Stimulated activated effector memory CD8-positive, alpha-beta T cell treated with anti-CD3 and anti-CD28 coated beads, Interleukin-12 subunit alpha, Interleukin-12 subunit beta, amount 100 ng/mL, for 72 hours (primary cell): ENCODE results near the gene C1R.

Experiments used
- ATAC-seq: fragments of 150-1000 bp; cut with Tn5 transposase; 2 replicates; pipeline ENCODE4 v1.10.0; 2021
- DNase-seq, 2 donors: peaks; one replicate each; pipeline ENCODE4 v3.0.0; 2021 to 2022; ENCODE audit warnings: low spot score in 2 of 2
- H3K27ac Mint-ChIP-seq: one replicate; pipeline ENCODE4 v1.8.0; 2022; ENCODE audit warnings: mild to moderate bottlenecking, mixed read lengths
- H3K36me3 Mint-ChIP-seq: one replicate; pipeline ENCODE4 v1.8.0; 2022; ENCODE audit warnings: mild to moderate bottlenecking, mixed read lengths
- H3K4me1 Mint-ChIP-seq: one replicate; pipeline ENCODE4 v1.8.0; 2022; ENCODE audit warnings: mixed read lengths
- H3K4me3 Mint-ChIP-seq: one replicate; pipeline ENCODE4 v1.8.0; 2022; ENCODE audit warnings: mild to moderate bottlenecking, mixed read lengths
- H3K9me3 Mint-ChIP-seq: one replicate; pipeline ENCODE4 v1.8.0; 2022; ENCODE audit warnings: mixed read lengths

The C1R gene

DNA sequence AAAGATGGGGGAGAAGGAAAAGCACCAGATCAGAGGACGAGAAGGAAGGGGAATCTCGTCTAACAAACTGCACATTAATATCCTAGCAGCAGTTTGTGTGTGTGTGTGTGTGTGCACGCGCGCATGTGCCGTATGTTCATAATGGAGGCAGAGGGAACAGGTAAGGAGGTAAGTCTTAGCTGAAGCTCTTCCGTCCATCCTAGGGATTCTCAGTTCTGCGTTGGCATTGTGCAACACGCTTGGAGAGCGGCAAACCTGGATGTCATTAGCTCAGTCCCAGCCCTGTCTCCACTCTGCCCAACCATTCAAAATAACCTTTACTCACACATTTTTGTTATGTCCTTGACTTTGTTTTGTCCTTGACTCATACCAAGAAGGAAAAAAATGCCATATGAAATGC lies 1.6 kb upstream of the C1R start:
- Mint-ChIP-seq H3K27ac (no peak overlapping the region), H3K36me3 (peaks cover 17% of the 10 kb centered on the region), H3K4me1 (peaks cover 9% of the 10 kb centered on the region), H3K4me3 (no peak overlapping the region), H3K9me3 (no peaks in the 10 kb centered on the region)
- no peak for DNase-seq
- no peak for ATAC-seq

DNA sequence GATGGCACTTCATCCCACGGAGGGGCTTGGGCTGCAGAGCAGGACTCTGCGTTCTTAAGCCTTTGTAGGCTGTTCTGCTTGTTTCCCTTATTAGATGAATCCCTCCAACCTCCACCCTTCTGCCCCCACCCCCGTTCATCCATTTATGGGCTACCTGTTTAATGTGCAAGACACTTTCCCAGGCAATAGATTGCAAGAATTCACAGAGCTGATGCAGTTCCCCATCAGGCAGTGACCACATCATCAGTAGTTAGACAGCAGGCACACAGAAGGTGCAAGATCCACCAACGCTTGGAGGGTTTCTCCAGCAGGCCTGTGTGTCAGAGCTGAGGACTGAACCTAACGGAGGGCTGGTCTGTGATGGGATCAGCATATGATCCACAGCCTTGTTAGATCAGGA lies 1.2 kb upstream of the C1R start:
- peaks cover 9% of the 10 kb centered on the region for H3K4me1 Mint-ChIP-seq

DNA sequence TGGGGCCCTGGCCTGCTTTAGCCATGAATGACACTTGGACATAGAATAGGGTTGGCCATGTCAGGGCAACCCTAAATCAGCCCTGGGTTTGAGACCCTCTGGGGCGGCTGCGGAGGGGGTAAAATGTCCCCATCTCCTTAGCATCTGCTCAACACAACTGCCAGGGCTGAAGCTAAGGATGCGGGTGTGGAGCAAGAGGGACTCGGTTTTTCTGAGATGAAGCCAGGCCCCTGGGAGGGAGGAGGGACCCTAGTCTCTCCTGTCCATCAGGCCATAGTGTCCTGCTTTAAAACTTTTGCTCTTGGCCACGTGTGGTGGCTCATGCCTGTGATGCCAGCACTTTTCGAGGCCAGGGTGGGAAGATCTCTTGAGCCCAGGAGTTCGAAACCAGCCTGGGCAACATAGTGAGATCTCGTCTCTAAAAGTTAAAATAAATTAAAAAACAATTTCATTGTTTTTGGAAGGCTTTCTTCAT lies 778 bp upstream of the C1R start:
- H3K4me1 Mint-ChIP-seq = peaks cover 9% of the 10 kb centered on the region
- peaks cover 8% of the 10 kb centered on the region for H3K36me3 Mint-ChIP-seq
- DNase-seq = no peak
- ATAC-seq = no peak
- no peak overlapping the region for H3K27ac Mint-ChIP-seq
- no peaks in the 10 kb centered on the region for H3K9me3 Mint-ChIP-seq
- H3K4me3 Mint-ChIP-seq = no peak overlapping the region

More for the DNA sequence above, 1.2 kb upstream of the C1R start:
- H3K4me3 Mint-ChIP-seq = no peak overlapping the region
- ATAC-seq = no peak
- DNase-seq = no peak
- peaks cover 12% of the 10 kb centered on the region for H3K36me3 Mint-ChIP-seq
- H3K27ac Mint-ChIP-seq = no peak overlapping the region
- H3K9me3 Mint-ChIP-seq = no peaks in the 10 kb centered on the region

DNA sequence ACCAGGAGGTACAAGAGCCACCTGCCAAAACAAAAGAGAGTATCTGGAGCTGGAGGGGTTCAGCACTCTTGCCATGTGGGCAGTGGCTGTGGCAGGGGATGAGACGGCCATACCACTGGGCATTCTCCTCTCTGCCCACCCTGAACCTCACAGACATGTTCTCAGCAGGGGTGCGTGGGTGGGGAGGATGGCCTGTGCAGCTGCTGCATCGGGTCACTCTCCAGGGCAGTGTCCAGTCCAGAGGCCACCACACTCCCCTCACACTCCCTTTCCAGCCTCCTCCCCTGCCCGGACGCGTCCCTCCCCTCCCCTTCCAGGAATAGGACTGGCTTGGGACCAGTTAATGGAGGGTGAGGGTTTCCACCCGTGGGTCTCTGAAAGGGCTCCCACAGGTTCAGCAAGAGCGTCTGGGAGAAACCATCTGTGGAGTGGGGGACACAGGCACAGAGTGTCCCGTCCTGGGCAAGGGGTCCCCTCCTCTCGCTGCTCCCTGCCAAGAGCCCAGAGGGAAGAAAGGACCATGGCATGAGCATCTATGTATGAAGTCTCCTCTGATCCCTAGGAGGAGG lies 501 bp downstream of the C1R start:
- H3K27ac Mint-ChIP-seq = peak overlapping the region; percentile 83
- H3K4me3 Mint-ChIP-seq = peak overlapping the region; percentile 70
- H3K4me1 Mint-ChIP-seq = peaks cover 9% of the 10 kb centered on the region
- no peak for DNase-seq
- H3K9me3 Mint-ChIP-seq = no peaks in the 10 kb centered on the region
- peaks cover 6% of the 10 kb centered on the region for H3K36me3 Mint-ChIP-seq
- ATAC-seq = peak; percentile 5

DNA sequence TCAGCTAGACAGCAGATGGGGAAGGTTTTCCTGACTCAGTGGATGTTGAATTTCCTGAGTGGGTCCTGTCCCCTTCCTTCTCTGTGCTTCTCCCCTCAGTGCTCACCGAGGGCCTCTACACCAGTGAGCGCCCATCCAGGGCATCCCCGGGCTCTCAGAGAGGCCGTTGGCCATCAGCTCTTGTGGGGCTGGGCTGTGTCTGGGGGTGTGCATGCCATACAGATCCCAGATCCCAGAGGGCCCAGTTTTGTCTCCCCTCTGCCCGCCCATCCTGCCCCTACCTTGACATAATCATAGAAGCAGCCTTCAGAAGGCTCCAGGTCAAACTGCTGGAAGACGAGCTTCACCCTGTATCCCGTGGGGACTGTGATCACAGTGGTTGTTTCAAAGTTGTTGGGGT lies 1.1 kb downstream of the C1R start:
- DNase-seq (no peak), ATAC-seq (no peak)
- H3K4me1 Mint-ChIP-seq = peaks cover 9% of the 10 kb centered on the region
- peaks cover 6% of the 10 kb centered on the region for H3K36me3 Mint-ChIP-seq
- peak overlapping the region; percentile 83 for H3K27ac Mint-ChIP-seq
- H3K4me3 Mint-ChIP-seq = peak overlapping the region; percentile 70
- no peaks in the 10 kb centered on the region for H3K9me3 Mint-ChIP-seq

DNA sequence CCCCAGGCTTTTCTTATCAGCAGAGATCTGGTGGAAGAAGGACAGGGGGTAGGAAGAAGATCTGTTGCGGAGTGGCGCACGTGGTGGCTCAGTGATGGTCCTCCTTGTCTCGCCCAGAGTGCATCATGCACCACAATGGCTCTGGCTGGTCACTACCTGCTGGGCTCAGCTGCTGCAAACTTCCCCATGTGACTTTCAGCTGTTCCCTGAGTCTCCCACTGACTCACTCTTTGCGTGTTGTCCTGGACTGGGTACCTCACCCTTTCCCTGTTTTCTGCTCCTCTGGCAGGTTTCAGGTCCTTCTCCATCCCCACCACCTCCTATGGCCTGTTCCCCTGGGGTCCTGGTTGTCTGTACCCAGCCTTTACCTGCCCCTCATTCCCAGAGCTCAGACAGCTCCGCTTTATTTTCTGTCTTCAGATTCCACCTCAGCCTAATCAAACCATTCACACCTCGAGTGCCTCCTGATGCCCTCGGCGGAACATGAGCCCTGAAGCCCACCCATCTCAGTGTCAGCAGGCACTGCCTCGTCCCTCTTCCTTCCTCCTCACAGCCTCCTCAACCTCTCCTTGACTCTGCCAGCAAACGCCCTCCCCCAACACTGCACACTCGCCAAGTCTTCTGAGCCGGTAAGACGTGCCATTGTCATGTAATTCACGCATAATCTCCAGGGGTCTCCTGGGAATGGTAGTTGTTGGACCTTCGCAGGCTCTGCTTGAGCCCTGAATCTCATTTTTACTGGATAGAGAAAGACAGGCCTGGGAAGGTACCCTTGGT lies 1.8 kb downstream of the C1R start:
- DNase-seq (no peak), ATAC-seq (no peak)
- no peak overlapping the region for H3K27ac Mint-ChIP-seq
- no peaks in the 10 kb centered on the region for H3K9me3 Mint-ChIP-seq
- H3K36me3 Mint-ChIP-seq = peaks cover 4% of the 10 kb centered on the region
- H3K4me1 Mint-ChIP-seq = peaks cover 9% of the 10 kb centered on the region
- H3K4me3 Mint-ChIP-seq = no peak overlapping the region

DNA sequence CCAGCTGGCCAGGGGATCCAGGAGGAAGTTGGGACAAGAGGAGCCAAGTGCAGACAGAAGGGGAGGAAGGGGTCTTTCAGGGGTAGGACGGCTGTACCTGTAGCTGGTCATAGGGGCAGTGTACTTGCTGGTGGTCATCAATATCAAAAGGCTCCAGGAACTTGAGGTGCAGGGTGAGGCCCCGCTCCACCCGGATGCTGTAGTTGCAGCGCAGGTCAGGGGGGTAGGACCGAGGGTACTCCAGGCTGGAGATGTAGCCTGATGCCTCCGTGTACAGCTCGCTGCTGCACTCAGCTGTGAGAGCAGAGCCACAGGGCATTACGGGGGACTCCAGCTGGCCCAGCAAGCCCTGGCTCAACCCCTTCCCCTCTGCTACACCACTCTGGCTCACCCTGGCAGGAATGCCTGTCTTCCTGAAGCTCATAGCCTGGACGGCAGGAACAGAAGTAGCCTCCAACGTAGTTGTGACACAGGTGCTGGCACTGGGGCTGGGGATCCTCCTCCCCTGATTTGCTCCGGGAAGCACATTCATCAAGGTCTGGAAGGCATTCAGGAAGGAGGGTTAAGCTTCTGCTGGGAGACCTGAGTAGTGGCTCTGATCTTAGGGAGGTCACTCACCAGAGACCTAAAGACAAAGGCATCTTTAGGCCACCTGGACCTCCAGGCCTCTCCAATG lies 2.9 kb downstream of the C1R start:
- no peaks in the 10 kb centered on the region for H3K9me3 Mint-ChIP-seq
- H3K4me1 Mint-ChIP-seq = peaks cover 9% of the 10 kb centered on the region
- H3K36me3 Mint-ChIP-seq = no peaks in the 10 kb centered on the region
- DNase-seq (no peak), ATAC-seq (no peak)
- H3K27ac Mint-ChIP-seq = no peak overlapping the region
- no peak overlapping the region for H3K4me3 Mint-ChIP-seq

DNA sequence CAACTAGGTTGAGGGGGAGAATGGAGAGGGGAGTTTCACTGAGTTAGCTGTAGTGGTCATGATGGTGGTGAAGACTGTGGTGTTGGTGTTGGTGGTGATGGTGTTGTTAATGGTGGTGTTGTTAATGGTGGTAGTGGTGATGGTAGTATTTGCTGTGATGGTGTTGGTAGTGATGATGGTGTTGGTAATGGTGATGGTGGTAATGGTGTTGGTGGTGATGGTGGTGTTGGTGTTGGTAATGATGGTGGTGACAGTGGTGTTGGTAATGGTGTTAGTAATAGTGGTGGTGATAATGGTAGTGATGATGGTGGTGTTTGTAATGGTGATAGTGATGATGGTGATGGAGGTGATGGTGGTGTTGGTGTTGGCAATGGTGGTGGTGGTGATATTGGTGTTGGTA lies 9.1 kb downstream of the C1R start:
- H3K27ac Mint-ChIP-seq = peak overlapping the region; percentile 20
- H3K4me1 Mint-ChIP-seq = peaks cover 6% of the 10 kb centered on the region
- H3K9me3 Mint-ChIP-seq = peaks cover 5% of the 10 kb centered on the region
- no peak overlapping the region for H3K4me3 Mint-ChIP-seq
- peaks cover 8% of the 10 kb centered on the region for H3K36me3 Mint-ChIP-seq
- DNase-seq (no peak), ATAC-seq (no peak)

DNA sequence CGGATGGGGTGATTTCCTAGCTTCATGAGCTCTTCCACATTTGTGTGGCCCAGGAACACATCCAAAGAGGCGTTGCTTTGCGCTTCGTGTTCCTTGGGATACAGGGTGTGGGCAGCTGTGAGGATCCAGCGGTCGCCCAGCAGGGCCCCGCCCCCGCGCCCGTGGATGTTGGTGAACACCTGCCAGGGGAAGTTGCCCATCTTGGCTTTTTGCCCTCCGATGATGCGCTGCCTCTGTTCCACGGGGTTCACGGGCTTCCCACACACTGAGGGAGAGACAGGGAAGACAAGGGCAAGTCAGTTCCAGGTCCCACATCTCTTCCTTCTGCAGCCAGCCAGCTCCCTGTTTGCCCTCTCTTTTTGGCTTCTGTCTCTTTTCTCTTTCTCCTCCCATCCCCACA lies 11.2 kb downstream of the C1R start:
- H3K4me1 Mint-ChIP-seq = peaks cover 7% of the 10 kb centered on the region
- H3K4me3 Mint-ChIP-seq = no peak overlapping the region
- H3K9me3 Mint-ChIP-seq = peaks cover 5% of the 10 kb centered on the region
- no peak overlapping the region for H3K27ac Mint-ChIP-seq
- ATAC-seq (no peak), DNase-seq (no peak)
- H3K36me3 Mint-ChIP-seq = peaks cover 8% of the 10 kb centered on the region

DNA sequence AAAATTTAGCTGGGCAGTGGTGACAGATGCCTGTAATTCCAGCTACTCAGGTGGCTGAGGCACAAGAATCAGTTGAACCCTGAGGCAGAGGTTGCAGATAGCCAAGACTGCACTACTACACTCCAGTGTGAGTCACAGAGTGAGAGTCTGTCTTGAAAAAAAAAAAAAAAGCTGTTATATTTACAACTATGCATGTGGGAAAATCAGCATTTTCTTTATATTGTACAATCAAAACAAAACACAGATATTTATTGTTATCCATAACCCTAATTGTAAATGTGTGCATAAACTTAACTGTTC lies 12.5 kb downstream of the C1R start:
- Mint-ChIP-seq H3K4me1 (peaks cover 17% of the 10 kb centered on the region), H3K9me3 (peaks cover 5% of the 10 kb centered on the region), H3K4me3 (no peak overlapping the region), H3K36me3 (peaks cover 8% of the 10 kb centered on the region), H3K27ac (no peak overlapping the region)
- no peak for DNase-seq
- no peak for ATAC-seq

DNA sequence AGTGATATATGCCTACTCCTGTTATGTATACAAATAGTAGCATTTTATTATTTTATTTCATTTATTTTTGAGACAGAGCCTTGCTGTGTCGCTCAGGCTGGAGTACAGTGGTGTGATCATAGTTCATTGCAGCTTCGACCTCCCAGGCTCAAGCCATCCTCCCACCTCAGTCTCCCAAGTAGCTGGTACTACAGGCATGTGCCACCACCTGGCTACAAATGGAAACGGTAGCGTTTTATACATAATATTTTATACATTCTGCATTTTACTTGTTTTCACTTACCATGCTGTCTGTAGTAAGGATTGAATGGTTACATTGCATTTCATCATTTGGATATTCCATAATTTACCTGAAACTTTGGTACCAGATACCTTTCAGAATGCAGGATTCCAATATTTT lies 14.1 kb downstream of the C1R start:
- Mint-ChIP-seq H3K4me1 (peaks cover 14% of the 10 kb centered on the region), H3K36me3 (peaks cover 3% of the 10 kb centered on the region), H3K27ac (no peak overlapping the region), H3K4me3 (no peak overlapping the region), H3K9me3 (peaks cover 3% of the 10 kb centered on the region)
- ATAC-seq = no peak
- no peak for DNase-seq

DNA sequence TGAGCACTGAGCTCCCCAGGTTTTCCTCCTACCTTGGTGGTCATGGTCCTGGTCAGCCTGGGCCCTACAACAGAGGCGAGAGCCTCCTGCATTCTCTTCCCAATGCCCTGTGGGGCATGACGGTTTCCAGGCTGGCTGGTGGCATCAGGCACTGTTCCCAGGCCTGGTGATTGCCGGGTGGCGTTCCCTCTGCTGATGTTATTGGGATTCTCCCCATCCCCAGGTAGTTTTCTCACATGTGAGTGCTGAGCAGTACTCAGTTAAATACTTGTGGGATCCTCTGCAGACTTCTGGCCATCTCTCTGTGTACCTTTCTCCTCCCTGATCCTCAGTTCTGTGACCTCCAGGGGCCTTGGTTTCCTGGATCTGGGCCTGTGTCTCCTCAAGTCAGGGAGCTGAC lies 15.8 kb downstream of the C1R start:
- H3K36me3 Mint-ChIP-seq = no peaks in the 10 kb centered on the region
- no peak overlapping the region for H3K27ac Mint-ChIP-seq
- no peaks in the 10 kb centered on the region for H3K9me3 Mint-ChIP-seq
- peaks cover 11% of the 10 kb centered on the region for H3K4me1 Mint-ChIP-seq
- H3K4me3 Mint-ChIP-seq = no peak overlapping the region
- DNase-seq (no peak), ATAC-seq (no peak)

DNA sequence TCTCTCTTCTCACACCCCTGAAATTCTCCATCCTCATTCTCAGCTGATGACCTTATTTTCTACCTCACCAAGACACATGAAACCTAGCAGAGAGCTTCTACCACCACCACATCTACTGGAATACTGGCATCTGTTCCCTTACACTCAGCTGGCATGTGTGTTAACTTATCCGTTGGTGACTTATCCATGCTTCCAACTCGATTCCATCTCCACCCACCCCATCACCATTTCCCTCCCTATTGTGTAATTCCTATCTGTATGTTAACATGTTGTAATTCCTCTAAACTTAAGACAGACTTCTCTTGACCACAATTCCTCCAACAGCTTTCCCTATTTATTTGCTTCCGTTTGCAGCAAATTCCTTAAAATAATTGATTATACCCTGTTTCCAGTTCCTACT lies 16.3 kb downstream of the C1R start:
- Mint-ChIP-seq H3K4me3 (no peak overlapping the region), H3K9me3 (no peaks in the 10 kb centered on the region), H3K4me1 (peaks cover 11% of the 10 kb centered on the region), H3K27ac (peak overlapping the region; percentile 45), H3K36me3 (no peaks in the 10 kb centered on the region)
- ATAC-seq (no peak), DNase-seq (no peak)

DNA sequence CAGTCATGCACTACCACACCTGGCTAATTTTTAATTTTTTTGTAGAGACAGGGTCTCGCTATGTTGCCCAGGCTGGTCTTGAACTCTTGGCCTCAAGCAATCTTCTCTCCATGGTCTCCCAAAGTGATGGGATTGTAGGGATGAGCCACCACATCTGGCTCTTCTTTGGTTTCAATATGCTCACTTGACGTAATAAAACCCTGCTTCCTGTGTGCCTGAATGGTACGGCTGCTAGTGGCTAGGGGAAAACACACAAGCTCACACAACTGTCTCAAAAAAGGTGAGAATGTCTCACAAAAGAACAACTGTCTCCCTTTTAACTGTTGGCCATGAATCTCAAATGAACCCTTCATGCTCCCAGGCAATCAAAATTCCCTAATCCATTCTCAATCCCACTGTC lies 16.7 kb downstream of the C1R start:
- peak overlapping the region; percentile 45 for H3K27ac Mint-ChIP-seq
- no peak for ATAC-seq
- H3K4me3 Mint-ChIP-seq = no peak overlapping the region

DNA sequence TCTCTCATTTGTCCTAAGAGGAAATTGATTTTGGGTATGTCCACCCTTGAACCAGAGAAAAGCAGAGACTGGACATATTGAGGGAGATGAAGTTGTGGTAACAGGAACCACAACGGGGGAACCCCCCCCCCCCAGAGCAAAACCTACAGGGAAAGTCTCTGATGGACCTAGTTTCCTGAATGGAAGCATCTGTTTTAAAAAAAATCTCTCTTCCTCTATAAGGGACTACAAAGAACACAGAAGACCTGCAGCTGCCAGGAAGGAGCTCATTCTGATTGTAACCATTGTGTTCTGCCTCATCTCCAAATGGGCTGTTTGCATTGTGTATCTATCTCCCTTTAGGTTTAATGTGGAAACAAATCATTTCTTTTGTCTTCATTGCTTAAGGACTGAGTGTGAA lies 18.3 kb downstream of the C1R start:
- no peak for ATAC-seq
- Mint-ChIP-seq H3K9me3 (no peaks in the 10 kb centered on the region), H3K4me3 (no peak overlapping the region)

More for the DNA sequence above, 16.7 kb downstream of the C1R start:
- Mint-ChIP-seq H3K36me3 (no peaks in the 10 kb centered on the region), H3K4me1 (peaks cover 11% of the 10 kb centered on the region), H3K9me3 (no peaks in the 10 kb centered on the region)
- no peak for DNase-seq

DNA sequence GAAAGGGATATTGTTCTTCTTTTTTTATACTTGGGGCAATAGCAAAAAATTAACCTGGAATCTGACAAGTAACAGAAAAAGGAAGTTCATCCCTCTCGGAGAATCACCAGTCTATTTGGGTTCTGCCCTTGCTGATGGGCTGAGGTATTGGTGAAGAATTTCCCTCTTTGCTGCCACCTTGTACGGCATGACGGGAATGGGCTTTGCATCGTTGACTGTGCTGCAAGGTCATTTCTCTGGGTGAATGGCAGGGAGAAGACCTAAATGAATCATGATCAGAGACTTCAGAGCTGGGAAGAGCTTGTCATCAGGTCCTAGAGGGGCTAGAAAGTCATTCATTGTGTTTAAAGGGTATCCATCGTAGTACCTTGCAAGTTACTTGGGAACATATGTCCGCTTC lies 19.7 kb downstream of the C1R start:
- DNase-seq = no peak
- Mint-ChIP-seq H3K27ac (no peak overlapping the region), H3K4me3 (no peak overlapping the region), H3K9me3 (no peaks in the 10 kb centered on the region), H3K4me1 (peaks cover 11% of the 10 kb centered on the region), H3K36me3 (no peaks in the 10 kb centered on the region)
- no peak for ATAC-seq

More for the DNA sequence above, 18.3 kb downstream of the C1R start:
- Mint-ChIP-seq H3K36me3 (no peaks in the 10 kb centered on the region), H3K4me1 (peaks cover 11% of the 10 kb centered on the region), H3K27ac (no peak overlapping the region)
- no peak for DNase-seq
